ENCODE measurements around the gene DHX32. TPM values are rescaled to one million over a fixed set of nuclear protein-coding genes. Genes with fewer than 3 reads are reported as not detected.

DHX32 gene
- total RNA-seq, 1 donor from 2014 or later, result 53.4 TPM

- no peak overlapping the region for H3K27ac Mint-ChIP-seq
- TF ChIP-seq CTCF (IDR thresholded peaks at IDR 0.05), result no peak
- TF ChIP-seq EZH2 (IDR thresholded peaks at IDR 0.05), result no peak
- TF ChIP-seq EZH2phosphoT487 (IDR thresholded peaks at IDR 0.05), result no peak
- Histone ChIP-seq H3K9ac (no peak overlapping the region), H3K79me2 (ENCODE audit: low read depth) (peaks cover 36% of the 10 kb centered on the region), H3K27ac (no peak overlapping the region), H3K9me3 (ENCODE audit: low read depth) (no peaks in the 10 kb centered on the region), H3K4me2 (no peak overlapping the region), H3F3A (ENCODE audit: low read depth) (no peaks in the 10 kb centered on the region), H3K4me1 (peaks cover 8% of the 10 kb centered on the region), H3K36me3 (peaks cover 33% of the 10 kb centered on the region), H4K20me1 (ENCODE audit: low read depth) (peaks cover 24% of the 10 kb centered on the region), H3K4me3 (no peak overlapping the region), H2AFZ (replicated peaks) (no peak overlapping the region), H3K27me3 (no peaks in the 10 kb centered on the region)
- H3K4me1 Mint-ChIP-seq, result peaks cover 3% of the 10 kb centered on the region
- DNase-seq (ENCODE audit: low spot score), result no peak
- peaks cover 17% of the 10 kb centered on the region for H3K36me3 Mint-ChIP-seq
- no peaks in the 10 kb centered on the region for H3K9me3 Mint-ChIP-seq
- no peak overlapping the region for H3K4me3 Mint-ChIP-seq
- H3K27me3 Mint-ChIP-seq (ENCODE audit: insufficient read depth, low read depth), result peaks cover 3% of the 10 kb centered on the region
Observed at GRCh38 chr10:125828311-125828710, 52.8 kb downstream of the DHX32 start.

- H3K9me3 Mint-ChIP-seq, result no peaks in the 10 kb centered on the region
- no peaks in the 10 kb centered on the region for H3F3A ChIP-seq (ENCODE audit: low read depth)
- peaks cover 24% of the 10 kb centered on the region for H4K20me1 ChIP-seq (ENCODE audit: low read depth)
- DNase-seq (ENCODE audit: low spot score), result no peak
- no peak overlapping the region for H3K27ac ChIP-seq
- peaks cover 3% of the 10 kb centered on the region for H3K4me1 Mint-ChIP-seq
- no peaks in the 10 kb centered on the region for H3K27me3 Mint-ChIP-seq (ENCODE audit: insufficient read depth, low read depth)
- H3K27ac Mint-ChIP-seq, result no peak overlapping the region
- H3K9me3 ChIP-seq (ENCODE audit: low read depth), result no peaks in the 10 kb centered on the region
- H3K27me3 ChIP-seq, result no peaks in the 10 kb centered on the region
- H3K4me3 Mint-ChIP-seq, result no peak overlapping the region
- peaks cover 44% of the 10 kb centered on the region for H3K79me2 ChIP-seq (ENCODE audit: low read depth)
- H3K4me1 ChIP-seq, result peaks cover 8% of the 10 kb centered on the region
- TF ChIP-seq EZH2 (IDR thresholded peaks at IDR 0.05), result no peak
- TF ChIP-seq EZH2phosphoT487 (IDR thresholded peaks at IDR 0.05), result no peak
- TF ChIP-seq CTCF (IDR thresholded peaks at IDR 0.05), result no peak
- H3K9ac ChIP-seq, result no peak overlapping the region
- no peak overlapping the region for H3K4me2 ChIP-seq
- no peak overlapping the region for H2AFZ ChIP-seq (replicated peaks)
- peaks cover 29% of the 10 kb centered on the region for H3K36me3 ChIP-seq
- H3K36me3 Mint-ChIP-seq, result peaks cover 15% of the 10 kb centered on the region
- no peak overlapping the region for H3K4me3 ChIP-seq
Observed at GRCh38 chr10:125827133-125827532, 54.0 kb downstream of the DHX32 start.

GRCh38 chr10:125824736-125825135 is 56.4 kb downstream of the DHX32 start:
- H3K4me3 ChIP-seq, result peak overlapping the region; percentile 94
- Mint-ChIP-seq H3K27me3 (ENCODE audit: insufficient read depth, low read depth) (no peaks in the 10 kb centered on the region), H3K4me1 (peaks cover 8% of the 10 kb centered on the region), H3K9me3 (no peaks in the 10 kb centered on the region), H3K4me3 (no peak overlapping the region), H3K27ac (no peak overlapping the region), H3K36me3 (peaks cover 11% of the 10 kb centered on the region)
- peaks cover 10% of the 10 kb centered on the region for H3K36me3 ChIP-seq
- H3K4me1 ChIP-seq, result peaks cover 8% of the 10 kb centered on the region
- TF ChIP-seq CTCF (IDR thresholded peaks at IDR 0.05), result no peak
- no peak for TF ChIP-seq EZH2 (IDR thresholded peaks at IDR 0.05)
- H3K4me2 ChIP-seq, result peak overlapping the region; percentile 91
- peaks cover 59% of the 10 kb centered on the region for H3K79me2 ChIP-seq (ENCODE audit: low read depth)
- H3K9ac ChIP-seq, result peak overlapping the region; percentile 98
- no peak overlapping the region for H3K27ac ChIP-seq
- no peaks in the 10 kb centered on the region for H3F3A ChIP-seq (ENCODE audit: low read depth)
- H4K20me1 ChIP-seq (ENCODE audit: low read depth), result peaks cover 21% of the 10 kb centered on the region
- no peaks in the 10 kb centered on the region for H3K9me3 ChIP-seq (ENCODE audit: low read depth)
- DNase-seq (ENCODE audit: low spot score), result no peak
- H2AFZ ChIP-seq (replicated peaks), result no peak overlapping the region
- H3K27me3 ChIP-seq, result no peaks in the 10 kb centered on the region
